Stimulated activated CD8-positive, alpha-beta memory T cell treated with anti-CD3 and anti-CD28 coated beads, Interleukin-2, amount 100 ng/mL, for 1 hour (primary cell): ENCODE results near the gene ATP5IF1.

Source experiments
- DNase-seq, 2 donors: peaks; one replicate each; pipeline ENCODE4 v3.0.0-alpha.2; 2020; ENCODE audit warnings: low read depth in 2 of 2

Gene ATP5IF1

DNA sequence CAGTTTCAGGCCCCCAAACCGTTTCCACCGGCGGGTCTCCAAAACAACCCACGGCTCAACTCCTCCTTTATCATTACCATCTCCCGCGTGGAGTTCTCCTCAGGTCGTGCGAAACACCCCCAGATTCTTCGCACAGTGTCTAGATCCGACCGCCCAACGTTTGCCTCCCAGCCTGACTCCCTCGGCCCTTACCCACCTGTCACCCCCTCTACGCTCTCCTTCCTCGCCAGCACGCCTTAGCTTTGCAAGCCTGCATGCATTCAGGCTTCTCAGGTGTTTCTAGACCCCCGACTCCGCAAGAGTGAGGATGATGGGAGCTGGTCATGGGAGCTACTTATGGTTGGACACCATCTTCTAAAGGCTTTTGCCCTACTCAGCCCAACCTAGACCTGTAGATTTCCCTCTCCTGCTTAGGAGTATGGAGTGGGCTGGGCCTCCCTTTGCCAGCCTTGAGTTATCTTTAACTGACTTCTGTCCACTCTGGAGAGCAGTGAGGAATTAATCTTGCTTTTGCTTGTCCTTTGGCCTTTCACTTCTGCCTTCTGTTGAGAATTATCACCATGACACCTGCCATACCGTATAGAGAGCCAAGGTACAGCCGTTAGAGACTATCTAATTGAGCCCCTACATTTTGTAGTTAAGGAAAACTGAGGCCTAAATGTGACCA is 865 bp downstream of the ATP5IF1 start:
- DNase-seq, result no peak

DNA sequence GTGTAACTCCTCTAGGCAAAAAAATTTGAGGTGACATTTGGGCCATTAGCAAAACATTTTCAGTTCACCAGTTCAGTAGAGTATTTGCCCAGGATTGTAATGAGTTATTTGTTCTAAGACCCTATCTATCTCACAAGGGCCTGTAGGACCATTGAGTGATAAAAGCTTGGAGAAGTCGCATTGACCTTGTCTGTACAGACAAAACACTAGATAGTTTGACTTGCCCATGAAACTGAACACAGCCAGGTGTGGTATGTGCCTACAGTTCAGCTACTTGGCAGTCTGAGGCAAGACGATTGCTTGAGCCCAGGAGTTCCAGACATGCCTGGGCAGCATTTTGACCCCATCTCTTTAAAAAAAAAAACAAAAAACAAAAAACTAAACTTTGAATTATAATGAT is 3.1 kb downstream of the ATP5IF1 start:
- DNase-seq, result no peak

DNA sequence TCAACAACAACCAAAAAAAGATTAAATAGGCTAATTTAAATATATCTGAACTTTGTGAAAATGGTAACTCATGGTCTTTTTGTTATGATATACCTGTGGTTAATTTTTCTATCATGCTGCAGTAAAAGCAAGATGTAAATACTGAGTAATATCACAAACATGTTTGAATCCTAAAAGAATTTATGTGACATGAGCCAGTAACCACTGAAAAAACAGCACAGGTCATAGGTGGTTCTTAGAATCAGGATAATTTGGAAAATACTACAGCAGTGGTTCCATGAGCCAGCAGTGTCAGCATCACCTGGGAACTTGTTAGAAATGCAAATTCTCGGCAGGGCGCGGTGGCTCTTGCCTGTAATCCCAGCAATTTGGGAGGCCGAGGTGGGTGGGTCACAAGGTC is 4.1 kb downstream of the ATP5IF1 start:
- no peak for DNase-seq

DNA sequence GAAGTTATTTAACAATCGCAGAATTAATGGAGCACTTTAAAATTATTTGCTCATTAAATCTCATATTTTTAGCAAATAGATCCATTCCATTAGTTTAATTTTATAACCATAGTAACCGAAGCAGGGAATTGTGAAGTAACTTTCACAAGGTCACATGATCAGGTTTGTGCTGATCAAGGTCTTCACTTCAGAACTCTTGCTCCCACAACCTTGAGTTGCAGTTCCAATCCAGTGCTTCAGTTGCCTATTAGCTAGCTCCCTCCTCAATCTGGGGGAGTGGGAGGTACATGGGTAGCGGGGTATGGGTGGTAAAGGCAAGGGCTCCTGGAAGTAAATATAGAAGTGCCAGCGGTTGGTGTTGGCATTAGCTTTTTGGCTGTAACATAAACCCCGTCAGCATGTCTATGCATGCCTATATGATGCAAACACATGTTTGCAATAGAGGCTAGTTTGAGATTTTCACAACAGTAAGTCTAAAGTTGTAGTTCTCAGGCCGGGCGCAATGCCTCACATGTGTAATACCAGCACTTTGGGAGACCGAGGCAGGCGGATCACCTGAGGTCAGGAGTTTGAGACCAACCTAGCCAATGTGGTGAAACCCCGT is 5.8 kb downstream of the ATP5IF1 start:
- no peak for DNase-seq

DNA sequence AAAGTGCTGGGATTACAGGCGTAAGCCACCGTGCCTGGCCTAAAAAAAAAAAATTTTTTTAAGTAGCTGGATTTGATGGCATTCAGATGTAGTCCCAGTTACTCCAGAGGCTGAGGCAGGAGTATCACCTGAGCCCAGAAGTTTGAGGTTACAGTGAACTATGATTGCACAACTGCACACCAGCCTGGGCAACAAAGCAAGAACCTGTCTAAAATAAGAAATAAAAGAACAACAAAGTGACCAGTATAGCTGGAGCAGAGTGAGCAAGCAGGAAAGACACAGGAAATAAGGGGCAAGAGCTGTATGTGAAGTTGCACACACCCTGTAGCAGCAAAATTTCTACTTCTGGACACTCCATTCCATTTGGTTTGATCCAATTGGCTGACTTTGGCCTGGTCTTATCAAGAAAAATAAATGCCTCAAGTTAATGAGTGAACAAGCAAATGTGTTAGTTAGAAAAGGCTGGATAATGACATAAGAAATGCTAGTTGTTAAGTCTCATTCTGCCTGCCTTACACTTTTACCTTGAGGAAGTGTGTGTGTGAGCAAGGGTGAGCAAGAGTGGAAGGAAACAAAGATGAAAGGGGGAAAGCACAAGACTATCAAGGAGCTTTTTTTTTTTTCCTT is 7.9 kb downstream of the ATP5IF1 start:
- no peak for DNase-seq

DNA sequence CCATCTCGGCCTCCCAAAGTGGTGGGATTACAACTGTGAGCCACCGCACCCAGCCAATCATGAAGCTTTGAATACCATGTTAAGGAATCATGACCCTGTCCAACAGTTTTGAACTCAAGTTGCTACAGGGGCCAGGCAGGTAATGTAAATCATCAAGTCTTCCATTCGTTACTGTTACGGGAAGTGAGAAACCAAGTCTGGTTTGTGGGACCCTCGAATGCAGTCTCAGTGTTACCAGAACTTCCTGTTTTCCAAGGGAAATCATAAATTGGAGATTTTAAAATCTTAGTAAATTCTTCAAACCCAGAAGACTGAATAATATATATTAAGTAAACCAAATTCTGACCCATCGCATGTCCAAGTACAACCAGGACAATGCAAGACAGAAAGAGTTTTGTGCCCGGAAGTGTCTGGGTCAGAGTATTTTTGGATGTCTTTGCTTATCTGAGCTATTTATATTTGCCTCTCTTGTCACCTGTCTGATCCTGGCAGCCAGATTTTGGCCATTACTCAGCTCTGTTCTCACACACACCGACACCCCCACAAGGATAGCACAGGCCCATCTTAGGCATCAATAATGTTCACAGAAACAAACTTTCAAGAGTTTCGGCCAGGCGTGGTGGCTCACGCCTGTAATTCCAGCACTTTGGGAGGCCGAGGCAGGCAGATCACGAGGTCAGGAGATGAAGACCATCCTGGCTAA is 8.8 kb downstream of the ATP5IF1 start:
- DNase-seq, result no peak

DNA sequence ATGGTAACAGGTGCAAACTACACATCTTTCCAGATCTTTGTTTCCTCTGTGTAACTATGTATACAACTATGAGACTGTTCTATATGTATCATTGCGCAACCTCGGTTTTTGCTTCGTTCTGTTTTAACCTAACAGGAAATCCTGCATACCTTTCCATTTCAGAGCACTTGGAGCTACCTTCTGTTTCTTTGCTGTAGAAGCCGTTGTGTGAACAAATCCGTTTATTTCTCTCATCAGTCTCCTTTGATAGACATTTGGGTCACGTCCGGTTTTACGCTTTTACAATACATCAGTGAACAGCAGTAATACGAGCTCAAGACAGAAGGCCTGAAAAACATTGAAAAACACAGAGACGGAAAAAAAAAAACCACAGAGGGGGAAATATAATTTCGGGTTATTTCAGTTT is 10.5 kb downstream of the ATP5IF1 start:
- no peak for DNase-seq

DNA sequence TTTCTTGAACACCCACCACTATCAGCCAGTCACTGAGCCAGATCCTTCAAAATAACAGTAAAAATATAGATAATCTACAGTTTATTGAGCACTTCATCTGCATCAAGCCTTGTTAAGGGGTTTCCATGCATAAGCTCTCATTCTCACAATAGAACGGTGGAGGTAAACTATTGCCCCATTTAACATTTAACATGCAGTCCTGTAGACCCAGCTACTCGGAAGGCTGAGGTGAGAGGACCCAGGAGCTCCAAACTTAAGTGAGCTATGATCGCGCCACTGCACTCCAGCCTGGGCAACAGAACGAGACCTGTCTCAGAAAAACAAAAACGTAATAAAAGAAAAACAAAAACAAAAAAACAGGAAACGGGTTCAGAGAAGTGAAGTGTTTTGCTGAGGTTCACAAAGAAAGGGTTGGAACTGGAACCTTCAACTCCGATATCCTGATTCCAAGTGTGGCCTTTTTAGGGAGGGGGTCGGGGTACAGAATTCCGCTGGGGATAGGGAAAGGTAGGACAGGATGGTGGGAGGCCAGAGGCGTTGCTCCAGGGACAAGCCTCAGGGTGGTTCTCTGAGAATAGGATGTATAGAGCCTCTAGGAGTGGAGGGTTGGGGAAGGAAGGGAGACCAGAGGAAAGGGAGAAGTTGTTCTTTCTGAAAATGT is 11.8 kb downstream of the ATP5IF1 start:
- no peak for DNase-seq

DNA sequence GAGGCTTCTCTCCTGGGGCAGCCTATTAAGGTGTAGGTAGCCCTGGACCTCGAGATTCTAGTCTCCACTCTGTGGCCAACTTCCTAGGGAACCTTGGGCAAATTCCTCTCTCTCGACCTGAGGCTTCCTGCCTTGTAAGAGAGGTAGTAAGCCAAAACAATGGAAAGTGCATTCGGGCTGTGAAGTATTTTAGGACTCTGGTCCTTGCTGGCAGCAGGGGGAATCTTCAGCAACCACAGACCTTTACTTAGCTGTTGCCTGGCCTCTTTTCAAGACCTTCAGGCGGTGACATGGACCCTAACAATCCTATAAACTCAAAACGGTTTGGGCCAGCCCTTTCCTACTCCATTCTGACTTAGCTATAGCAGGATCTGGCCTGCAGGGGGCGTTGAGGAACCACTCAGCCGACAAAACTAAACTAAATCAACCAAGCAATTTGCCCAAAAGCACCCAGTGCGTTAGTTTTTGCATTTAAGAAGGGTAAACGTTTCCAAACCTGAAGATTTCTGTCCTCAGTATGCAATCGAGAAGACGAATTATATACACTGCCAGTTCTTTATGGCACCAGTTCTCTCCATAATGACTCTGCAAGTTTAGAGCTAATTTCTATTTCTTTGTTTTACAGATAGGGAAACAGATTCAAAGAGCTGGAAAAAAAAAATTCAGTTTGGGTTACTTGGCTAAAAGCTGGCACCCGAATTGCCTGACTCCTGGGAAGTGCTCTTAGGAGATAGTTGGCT is 12.5 kb downstream of the ATP5IF1 start:
- DNase-seq, result peak; percentile 59 to 66

DNA sequence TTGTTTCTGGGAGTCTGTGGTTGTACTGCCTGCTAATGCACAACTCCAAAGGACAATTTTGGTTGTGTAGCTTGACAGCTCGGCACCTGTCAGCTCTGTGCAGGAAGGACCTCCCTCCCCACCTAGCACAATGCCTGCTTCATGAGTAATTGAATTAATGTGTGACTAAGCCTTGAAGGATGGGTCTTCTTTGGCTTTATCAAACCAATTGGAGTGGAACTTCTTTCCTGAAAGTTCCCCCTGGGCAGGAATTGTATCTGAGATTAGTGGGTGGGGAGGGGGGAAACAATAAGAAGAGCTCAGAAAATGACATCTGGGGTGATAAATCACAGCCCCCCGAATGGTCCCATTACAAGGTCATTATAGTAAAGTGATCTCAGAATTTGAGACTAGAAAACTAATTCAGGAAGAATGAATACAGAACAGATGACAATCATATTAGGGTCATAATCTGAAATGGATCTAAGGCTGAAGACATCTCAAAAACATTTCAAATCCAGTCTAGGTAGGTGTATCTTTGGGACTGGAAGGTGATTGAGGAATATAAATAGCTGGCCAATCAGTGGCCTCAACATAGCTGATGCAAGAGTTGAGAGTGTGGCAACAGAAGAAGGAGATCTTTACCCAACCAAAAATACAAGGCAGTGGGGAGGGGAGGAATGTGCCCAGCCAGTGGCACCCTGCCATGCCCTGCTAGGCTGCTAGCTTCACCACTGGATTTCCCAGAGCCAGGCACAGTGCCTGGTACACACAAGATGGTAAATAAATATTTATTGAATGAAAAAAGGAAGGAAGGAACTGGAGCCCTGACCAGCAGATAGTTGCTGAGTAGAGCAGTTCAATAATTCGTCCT is 13.3 kb downstream of the ATP5IF1 start:
- DNase-seq, result no peak

DNA sequence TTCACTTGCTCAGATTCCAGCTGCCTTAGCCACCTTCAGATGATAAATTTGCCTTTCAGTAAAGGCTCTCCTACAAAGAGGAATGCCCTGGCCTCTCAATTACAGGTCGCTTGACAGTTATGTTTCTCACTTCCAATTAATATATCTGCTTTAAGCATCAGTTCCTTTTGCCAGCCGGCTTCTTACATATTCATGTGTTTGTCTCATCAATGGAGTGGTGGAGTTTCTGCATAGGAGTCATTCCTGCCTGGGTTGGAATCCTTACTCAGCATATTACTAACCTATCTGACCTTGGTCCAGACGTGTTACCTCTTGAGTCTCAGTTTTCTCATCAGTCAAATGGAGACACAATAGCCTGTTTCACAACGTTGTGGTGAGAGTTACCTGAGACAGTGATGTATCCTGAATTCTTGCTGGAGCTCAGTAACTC is 14.0 kb downstream of the ATP5IF1 start:
- DNase-seq, result no peak

DNA sequence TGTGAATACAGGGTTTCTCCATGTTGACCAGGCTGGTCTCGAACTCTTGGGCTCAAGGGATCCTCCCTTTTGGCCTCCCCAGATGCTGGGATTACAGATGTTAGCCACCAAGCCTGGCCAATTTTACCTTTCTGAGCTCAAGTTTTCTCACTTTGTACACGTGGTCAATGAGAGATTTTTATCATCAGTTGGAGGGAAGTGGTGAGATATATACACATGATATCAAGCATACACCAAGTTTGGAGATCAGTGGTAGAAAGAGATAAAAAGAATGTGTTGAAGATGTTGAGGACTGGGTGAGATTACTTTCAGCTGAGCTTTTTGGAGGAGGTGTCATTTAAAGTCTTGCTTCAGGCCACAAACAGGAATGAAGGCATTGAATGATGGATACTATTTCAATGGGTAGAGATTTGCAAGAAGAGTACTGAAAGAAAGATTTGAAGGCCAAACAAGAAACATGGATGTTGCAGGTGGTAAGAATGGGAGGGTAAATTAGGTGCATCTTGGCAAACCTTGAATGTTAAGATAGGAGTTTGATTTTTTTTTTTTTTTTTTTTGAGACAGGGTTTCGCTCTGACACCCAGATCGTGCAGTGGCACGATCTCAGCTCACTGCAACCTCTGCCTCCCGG is 20.4 kb downstream of the ATP5IF1 start:
- no peak for DNase-seq

DNA sequence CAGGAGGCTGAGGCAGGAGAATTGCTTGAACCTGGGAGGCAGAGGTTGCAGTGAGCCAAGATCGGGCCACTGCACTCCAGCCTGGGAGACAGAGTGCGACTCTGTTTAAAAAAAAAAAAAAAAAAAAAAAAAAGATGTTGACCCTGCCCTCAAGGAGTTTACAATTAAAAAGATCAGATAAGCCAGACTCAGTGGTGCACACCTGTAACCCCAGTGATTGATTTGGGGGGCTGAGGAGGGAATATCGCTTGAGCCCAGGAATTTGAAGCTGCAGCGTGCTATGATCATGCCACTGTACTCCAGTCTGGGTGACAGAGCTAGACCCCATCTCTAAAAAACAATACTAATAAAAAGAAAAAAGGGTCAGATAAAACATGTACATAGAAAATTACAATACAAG is 21.8 kb downstream of the ATP5IF1 start:
- DNase-seq, result no peak

DNA sequence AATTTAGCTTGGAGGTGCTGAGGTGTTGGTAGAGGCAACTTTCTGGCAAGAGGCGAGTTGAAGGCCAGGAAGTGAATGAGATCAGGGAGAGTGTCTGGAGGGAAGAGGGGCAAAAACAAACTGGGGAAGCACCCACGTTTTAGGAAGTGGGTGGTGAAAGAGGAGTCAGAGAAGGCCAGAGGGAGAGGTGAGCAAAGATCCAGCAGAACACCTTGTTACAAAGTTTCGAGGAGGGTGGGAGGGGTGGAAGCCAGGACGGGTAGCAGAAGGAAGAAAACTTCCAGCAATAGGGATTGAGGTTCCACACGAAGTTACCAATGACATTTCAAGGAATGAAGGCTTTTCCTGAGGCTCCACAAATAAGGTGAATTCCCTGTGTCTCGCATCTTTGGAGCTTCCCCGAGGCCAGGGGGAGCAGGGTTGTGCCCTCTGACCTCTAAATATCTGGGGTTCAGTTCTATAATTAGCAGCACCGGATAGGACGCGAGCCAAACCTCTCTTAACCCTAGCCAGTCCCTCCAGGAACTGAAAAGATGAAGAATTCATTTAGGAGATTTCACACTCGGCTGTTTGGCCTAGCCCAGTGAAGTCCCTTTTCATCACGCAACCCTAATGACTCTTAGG is 22.8 kb downstream of the ATP5IF1 start:
- DNase-seq, result no peak

DNA sequence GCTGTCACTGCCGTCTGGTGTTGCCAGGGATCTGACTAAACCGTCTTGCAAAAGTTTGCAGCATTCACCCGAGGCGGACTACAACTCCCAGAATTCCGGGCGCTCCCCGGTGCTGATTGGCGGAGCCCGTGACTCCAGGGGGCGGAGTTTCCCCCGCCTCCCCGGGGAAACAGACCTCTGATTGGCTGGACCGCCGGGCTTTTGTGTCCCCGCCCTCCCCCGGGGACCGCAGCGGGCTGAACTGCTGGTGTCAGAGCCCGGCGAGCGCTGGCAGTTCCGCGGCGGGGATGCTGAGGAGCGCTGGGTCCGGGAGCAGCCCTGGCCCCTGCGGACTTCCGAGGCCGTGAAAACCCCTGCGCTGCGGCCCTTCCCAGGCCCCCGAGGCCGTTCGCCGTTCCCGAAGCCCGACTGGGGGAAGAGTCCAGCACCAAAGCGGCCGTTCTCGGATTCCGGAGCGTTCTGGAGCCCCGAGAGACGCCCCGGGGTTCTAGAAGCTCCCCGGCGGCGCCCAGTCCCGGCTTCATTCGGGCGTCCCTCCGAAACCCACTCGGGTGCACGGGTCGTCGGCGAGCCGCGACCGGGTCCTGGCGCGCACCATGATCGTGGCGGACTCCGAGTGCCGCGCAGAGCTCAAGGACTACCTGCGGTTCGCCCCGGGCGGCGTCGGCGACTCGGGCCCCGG is 23.5 kb downstream of the ATP5IF1 start, which contains the start of gene SESN2:
Gene SESN2 (plus strand): TSS at position 267 of the 682 bp plus-strand sequence. CDS start 330 bp downstream, at position 597.
- DNase-seq, result peak; percentile 97 to 98

DNA sequence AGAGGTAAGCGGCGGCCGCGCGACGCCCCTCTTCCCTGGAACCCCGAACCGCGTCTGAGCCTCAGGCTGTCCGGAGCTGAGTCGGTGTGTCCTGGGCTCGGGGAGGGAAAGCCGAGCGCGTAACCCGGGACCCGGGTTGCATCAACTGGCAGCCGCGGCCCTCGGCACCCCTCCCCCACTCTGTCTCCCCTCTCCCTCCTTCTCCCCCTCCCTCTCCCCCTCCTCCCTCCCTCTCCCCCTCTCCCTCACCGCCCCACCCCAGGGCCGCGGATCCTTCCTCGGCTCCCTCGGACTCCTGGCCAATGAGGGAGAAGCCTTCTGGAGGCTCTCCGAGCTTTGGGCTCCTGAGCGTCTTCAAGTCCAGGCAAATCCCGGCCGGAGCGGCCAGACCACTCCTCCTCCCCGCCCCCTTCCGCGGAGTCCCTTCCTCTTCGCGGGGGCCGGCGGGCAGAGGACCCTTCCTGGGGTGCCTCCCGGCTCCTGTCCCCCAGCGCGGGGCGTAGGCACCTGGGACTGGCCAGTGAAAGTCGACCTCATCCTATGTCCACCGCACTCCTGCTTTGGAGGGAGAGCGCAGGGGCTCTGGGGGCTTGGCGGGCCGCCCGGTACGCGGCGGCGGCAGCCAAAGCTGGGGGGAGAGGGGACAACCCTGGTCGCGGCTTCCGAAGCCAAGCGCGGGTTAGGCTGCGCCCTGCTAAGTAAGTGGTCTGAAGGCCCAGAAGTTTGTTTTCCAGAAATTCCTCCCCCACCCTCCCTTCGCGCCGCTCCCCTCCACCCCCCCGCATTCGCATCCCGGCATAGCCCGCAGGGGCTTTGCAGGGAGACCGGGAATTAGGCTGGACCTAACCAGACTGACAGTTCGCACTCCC is 24.2 kb downstream of the ATP5IF1 start:
- DNase-seq, result no peak

DNA sequence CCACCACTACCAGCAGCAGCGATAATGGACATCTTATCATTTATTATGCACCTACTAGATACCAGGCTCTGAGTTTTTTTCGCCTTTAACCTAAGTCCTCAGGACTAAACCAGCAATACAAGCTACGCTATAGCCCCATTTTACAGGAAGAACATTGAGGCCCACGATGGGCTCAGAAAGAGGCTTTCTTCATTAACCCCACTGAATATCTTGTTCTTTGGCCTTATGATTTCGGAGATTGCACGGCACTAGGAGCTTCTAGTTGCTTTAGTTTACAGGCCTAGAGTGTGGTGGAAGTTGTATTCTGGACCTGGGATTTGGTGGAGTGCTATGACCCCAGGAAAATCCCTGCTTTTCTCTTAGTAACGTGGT is 24.9 kb downstream of the ATP5IF1 start:
- DNase-seq, result no peak

DNA sequence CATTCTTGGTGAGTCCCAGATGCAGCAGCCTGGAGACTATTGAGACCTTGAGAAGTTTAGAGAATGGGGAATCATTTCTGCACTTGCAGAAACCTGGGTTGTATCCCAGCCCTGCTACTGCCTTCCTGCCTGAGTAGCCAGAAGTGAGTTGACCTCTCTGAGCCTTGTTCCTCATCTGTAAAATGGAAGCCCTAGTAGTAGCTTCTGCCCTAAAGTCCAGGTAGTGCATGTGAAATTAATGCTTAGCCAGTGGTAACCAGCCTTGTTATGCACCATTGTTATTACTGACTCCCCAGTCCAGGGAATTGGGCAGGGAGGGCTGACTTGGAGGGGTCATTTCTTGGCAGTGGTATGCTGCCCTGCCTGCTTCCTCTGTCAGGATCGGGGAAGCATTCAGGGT is 29.0 kb downstream of the ATP5IF1 start:
- DNase-seq, result no peak
